Glutamatergic neuron (in vitro differentiated cells): ENCODE data around the gene PMEPA1. TPM values are rescaled to one million over a fixed set of nuclear protein-coding genes. Genes with fewer than 3 reads are reported as not detected.

ENCODE experiments used
- DNase-seq: peaks from one replicate; pipeline ENCODE4 v3.0.0; 2022
- H3K27ac Mint-ChIP-seq: one replicate; pipeline ENCODE4 v1.8.0; 2020; ENCODE audit warnings: mild to moderate bottlenecking, mixed read lengths, inconsistent platforms; ENCODE audit not compliant: unreplicated experiment
- H3K27me3 Mint-ChIP-seq: one replicate; pipeline ENCODE4 v1.8.0; 2020; ENCODE audit warnings: mild to moderate bottlenecking, moderate library complexity, mixed read lengths, inconsistent platforms; ENCODE audit not compliant: unreplicated experiment
- H3K36me3 Mint-ChIP-seq: one replicate; pipeline ENCODE4 v1.8.0; 2020; ENCODE audit warnings: mild to moderate bottlenecking, mixed read lengths, inconsistent platforms; ENCODE audit not compliant: unreplicated experiment
- H3K4me1 Mint-ChIP-seq: one replicate; pipeline ENCODE4 v1.8.0; 2020; ENCODE audit warnings: mild to moderate bottlenecking, low read depth, mixed read lengths, inconsistent platforms; ENCODE audit not compliant: unreplicated experiment
- H3K4me3 Mint-ChIP-seq: one replicate; pipeline ENCODE4 v1.8.0; 2020; ENCODE audit warnings: mild to moderate bottlenecking, mixed read lengths, inconsistent platforms; ENCODE audit not compliant: unreplicated experiment
- H3K9me3 Mint-ChIP-seq: one replicate; pipeline ENCODE4 v1.8.0; 2020; ENCODE audit warnings: mild to moderate bottlenecking, moderate library complexity, mixed read lengths, inconsistent platforms; ENCODE audit not compliant: unreplicated experiment
- CTCF ChIP-seq: fragments of 200-600 bp; sonication (generic); IDR thresholded peaks from one replicate; pipeline ENCODE4 v1.5.0; 2021; ENCODE audit not compliant: partially characterized antibody, unreplicated experiment
- total RNA-seq: library from RNA; stranded (reverse); fragmentation: NEBNext Ultra II Directional; extraction: Animal tissue kit (Norgen Biotek cat#: 25700); gene quantifications from one replicate; pipeline ENCODE4 v1.2.1, GENCODE V29; 2021; ENCODE audit not compliant: unreplicated experiment

PMEPA1 gene
- total RNA-seq, 1 donor from 2014 or later, result 14.4 TPM

GRCh38 chr20:57605878-57606277, 103.9 kb downstream of the PMEPA1 start:
- H3K27ac Mint-ChIP-seq, result no peak overlapping the region
- H3K9me3 Mint-ChIP-seq, result no peaks in the 10 kb centered on the region
- H3K36me3 Mint-ChIP-seq, result no peaks in the 10 kb centered on the region
- no peak overlapping the region for H3K4me3 Mint-ChIP-seq
- DNase-seq, result no peak
- H3K4me1 Mint-ChIP-seq, result peaks cover 5% of the 10 kb centered on the region
- no peak for TF ChIP-seq CTCF
- peaks cover 1% of the 10 kb centered on the region for H3K27me3 Mint-ChIP-seq

- no peaks in the 10 kb centered on the region for H3K4me1 Mint-ChIP-seq
- H3K4me3 Mint-ChIP-seq, result no peak overlapping the region
- no peak for DNase-seq
- TF ChIP-seq CTCF, result no peak
- H3K36me3 Mint-ChIP-seq, result no peaks in the 10 kb centered on the region
- peaks cover 1% of the 10 kb centered on the region for H3K27me3 Mint-ChIP-seq
- H3K9me3 Mint-ChIP-seq, result no peaks in the 10 kb centered on the region
- no peak overlapping the region for H3K27ac Mint-ChIP-seq
Observed at GRCh38 chr20:57605045-57605444, 104.8 kb downstream of the PMEPA1 start.

- no peaks in the 10 kb centered on the region for H3K36me3 Mint-ChIP-seq
- H3K9me3 Mint-ChIP-seq, result peaks cover 3% of the 10 kb centered on the region
- H3K27me3 Mint-ChIP-seq, result no peaks in the 10 kb centered on the region
- TF ChIP-seq CTCF, result no peak
- no peak for DNase-seq
- no peak overlapping the region for H3K27ac Mint-ChIP-seq
- no peak overlapping the region for H3K4me3 Mint-ChIP-seq
- no peaks in the 10 kb centered on the region for H3K4me1 Mint-ChIP-seq
Observed at GRCh38 chr20:57603120-57603519, 106.7 kb downstream of the PMEPA1 start.

GRCh38 chr20:57601737-57602136, 108.1 kb downstream of the PMEPA1 start:
- no peak for DNase-seq
- Mint-ChIP-seq H3K4me1 (no peaks in the 10 kb centered on the region), H3K27ac (no peak overlapping the region), H3K36me3 (no peaks in the 10 kb centered on the region), H3K9me3 (peaks cover 3% of the 10 kb centered on the region), H3K27me3 (no peaks in the 10 kb centered on the region), H3K4me3 (no peak overlapping the region)
- TF ChIP-seq CTCF, result no peak

- Mint-ChIP-seq H3K9me3 (peaks cover 3% of the 10 kb centered on the region), H3K4me1 (no peaks in the 10 kb centered on the region), H3K4me3 (no peak overlapping the region), H3K36me3 (no peaks in the 10 kb centered on the region), H3K27ac (no peak overlapping the region), H3K27me3 (no peaks in the 10 kb centered on the region)
- no peak for DNase-seq
- no peak for TF ChIP-seq CTCF
Observed at GRCh38 chr20:57601211-57601570, 108.6 kb downstream of the PMEPA1 start.
